GM23338 (cell line): ENCODE data around the gene IRF6. TPM values are rescaled to one million over a fixed set of nuclear protein-coding genes. Genes with fewer than 3 reads are reported as not detected.

Experiments
- ATAC-seq: fragments of 200-7000 bp; cut with Tn5 transposase; 3 replicates; pipeline ENCODE4 v1.9.1; 2020
- DNase-seq: peaks from one replicate; pipeline ENCODE4 v3.0.0-alpha.2; 2015; ENCODE audit warnings: low spot score
- H2AFZ ChIP-seq: fragments of 200-600 bp; sonication (generic); 2 replicates; pipeline ENCODE4 v1.8.0; 2016; ENCODE audit warnings: antibody characterized with exemption, mild to moderate bottlenecking, moderate library complexity
- H3F3A ChIP-seq: fragments of 200-600 bp; sonication (generic); replicated peaks from 2 replicates; pipeline ENCODE4 v1.8.0; 2017; ENCODE audit warnings: antibody characterized with exemption, mixed run types, low read depth
- H3K27ac ChIP-seq: fragments of 200-600 bp; sonication (generic); 2 replicates; pipeline ENCODE4 v1.6.1; 2016; ENCODE audit warnings: low read depth
- H3K27me3 ChIP-seq: fragments of 200-600 bp; sonication (generic); 2 replicates; pipeline ENCODE4 v1.8.0; 2016; ENCODE audit warnings: mild to moderate bottlenecking, mixed run types, moderate library complexity; ENCODE audit not compliant: insufficient read depth
- H3K36me3 ChIP-seq: fragments of 200-600 bp; sonication (generic); 2 replicates; pipeline ENCODE4 v1.8.0; 2016; ENCODE audit warnings: mild to moderate bottlenecking; ENCODE audit not compliant: insufficient read depth
- H3K4me1 ChIP-seq: fragments of 200-600 bp; sonication (generic); 2 replicates; pipeline ENCODE4 v1.8.0; 2016; ENCODE audit warnings: mild to moderate bottlenecking, moderate library complexity; ENCODE audit not compliant: insufficient read depth
- H3K4me2 ChIP-seq: fragments of 200-600 bp; sonication (generic); 2 replicates; pipeline ENCODE4 v1.7.1; 2017; ENCODE audit warnings: mixed run types
- H3K4me3 ChIP-seq: fragments of 200-600 bp; sonication (generic); 2 replicates; pipeline ENCODE4 v1.6.1; 2016; ENCODE audit warnings: mixed run types
- H3K79me2 ChIP-seq: fragments of 200-600 bp; sonication (generic); replicated peaks from 2 replicates; pipeline ENCODE4 v1.8.0; 2017; ENCODE audit warnings: mild to moderate bottlenecking; ENCODE audit not compliant: insufficient read depth
- H3K9me2 ChIP-seq: fragments of 200-600 bp; sonication (generic); 2 replicates; pipeline ENCODE4 v1.8.0; 2017; ENCODE audit not compliant: insufficient read depth
- H4K20me1 ChIP-seq: fragments of 200-600 bp; sonication (generic); replicated peaks from 2 replicates; pipeline ENCODE4 v1.8.0; 2017; ENCODE audit warnings: mild to moderate bottlenecking; ENCODE audit not compliant: insufficient read depth
- H3K27ac Mint-ChIP-seq: 2 replicates; pipeline ENCODE4 v1.8.0; 2020; ENCODE audit warnings: inconsistent platforms, mild to moderate bottlenecking, moderate library complexity, mixed read lengths
- H3K27me3 Mint-ChIP-seq: 3 replicates; pipeline ENCODE4 v1.8.0; 2022; ENCODE audit warnings: low read depth, mild to moderate bottlenecking, moderate library complexity, mixed read lengths, inconsistent platforms; ENCODE audit not compliant: insufficient read depth, poor library complexity
- H3K36me3 Mint-ChIP-seq: 3 replicates; pipeline ENCODE4 v1.8.0; 2021; ENCODE audit warnings: low read depth, mild to moderate bottlenecking, inconsistent platforms, moderate library complexity, mixed read lengths
- H3K4me1 Mint-ChIP-seq: 3 replicates; pipeline ENCODE4 v1.8.0; 2020; ENCODE audit warnings: mild to moderate bottlenecking, inconsistent platforms, mixed read lengths
- H3K4me3 Mint-ChIP-seq: 3 replicates; pipeline ENCODE4 v1.8.0; 2021; ENCODE audit warnings: moderate library complexity, mild to moderate bottlenecking, inconsistent platforms, mixed read lengths
- H3K9me3 Mint-ChIP-seq: 3 replicates; pipeline ENCODE4 v1.8.0; 2020; ENCODE audit warnings: moderate library complexity, mild to moderate bottlenecking, inconsistent platforms, mixed read lengths
- NANOG ChIP-seq: IDR thresholded peaks from 2 replicates; pipeline ENCODE4 v1.6.1; 2016; ENCODE audit warnings: antibody characterized with exemption, borderline replicate concordance
- POLR2AphosphoS5 ChIP-seq: IDR thresholded peaks from 2 replicates; pipeline ENCODE4 v1.6.1; 2016; ENCODE audit warnings: antibody characterized with exemption, low read depth
- REST ChIP-seq: IDR thresholded peaks from one replicate; pipeline ENCODE4 v1.6.1; 2018; ENCODE audit warnings: antibody characterized with exemption; ENCODE audit not compliant: unreplicated experiment
- STAT1 ChIP-seq: IDR thresholded peaks from one replicate; pipeline ENCODE4 v1.6.1; 2016; ENCODE audit warnings: antibody characterized with exemption; ENCODE audit not compliant: unreplicated experiment
- ZNF114 ChIP-seq: fragments of 250-450 bp; sonication (Bioruptor Pico); IDR thresholded peaks from 2 replicates; pipeline ENCODE4 v1.5.0; 2020; ENCODE audit warnings: mild to moderate bottlenecking, moderate library complexity
- polyA plus RNA-seq: library from polyadenylated mRNA; unstranded; fragments of >200 nt; fragmentation: Nextera tagmentation; extraction: Ambion mirVana; gene quantifications from 2 replicates; pipeline ENCODE4 v1.2.1, GENCODE V29; 2016
- total RNA-seq: library from RNA; depleted of rRNA; stranded (reverse); fragments of >200 nt; shearing (Covaris generic); gene quantifications from 2 replicates; pipeline ENCODE4 v1.2.3, GENCODE V29; 2014
- TF ChIP-seq, protein P1 (sequence below), 2 experiments: fragments of 200-600 bp in 1 of 2; sonication (generic) in 1 of 2; conservative IDR thresholded peaks; 2 replicates each; pipeline versions ENCODE4 v1.5.1 to v1.6.1; 2016 to 2017; ENCODE audit warnings: antibody characterized with exemption in 2 of 2, low read depth in 2 of 2, mild to moderate bottlenecking in 2 of 2, moderate library complexity in 1 of 2

Gene IRF6
- total and polyA plus RNA-seq, 2 experiments from 2014 or later, result 4.6 to 11.7 TPM

DNA sequence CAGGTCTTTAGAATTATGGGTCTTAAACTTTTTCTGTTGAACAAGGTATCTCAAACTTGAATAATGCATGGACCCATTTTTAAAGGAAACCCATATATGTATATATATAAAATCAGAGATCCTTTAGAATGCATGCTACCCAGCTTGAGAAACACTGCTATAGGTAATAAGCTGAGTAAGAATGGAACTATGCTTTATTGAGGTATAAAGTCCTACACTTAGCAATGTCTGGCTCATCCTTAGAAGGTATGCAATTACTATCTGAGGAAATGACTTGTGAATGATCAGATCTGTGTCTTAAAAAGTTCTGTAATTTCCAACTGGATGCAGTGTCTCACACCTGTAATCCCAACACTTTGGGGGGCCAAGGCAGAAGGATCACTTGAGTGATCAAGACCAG is 38.8 kb downstream of the IRF6 start:
- no peaks in the 10 kb centered on the region for H3K27me3 ChIP-seq
- no peak for TF ChIP-seq NANOG
- H3K27me3 Mint-ChIP-seq, result peaks cover 2% of the 10 kb centered on the region
- H3K4me3 ChIP-seq, result no peak overlapping the region
- H3K4me1 ChIP-seq, result peaks cover 8% of the 10 kb centered on the region; the same call in 1 of the 2 replicates
- no peak overlapping the region for H3K4me3 Mint-ChIP-seq
- no peak overlapping the region for H2AFZ ChIP-seq
- H3F3A ChIP-seq, result no peaks in the 10 kb centered on the region
- DNase-seq (no peak), ATAC-seq (no peak)
- no peak overlapping the region for H3K27ac Mint-ChIP-seq
- no peaks in the 10 kb centered on the region for H3K36me3 ChIP-seq
- no peak overlapping the region for H3K4me2 ChIP-seq
- H3K79me2 ChIP-seq, result no peaks in the 10 kb centered on the region
- no peaks in the 10 kb centered on the region for H4K20me1 ChIP-seq
- H3K9me2 ChIP-seq, result peaks cover 4% of the 10 kb centered on the region; the same call in 1 of the 2 replicates
- no peak overlapping the region for H3K27ac ChIP-seq
- peaks cover 9% of the 10 kb centered on the region for H3K4me1 Mint-ChIP-seq
- no peaks in the 10 kb centered on the region for H3K9me3 Mint-ChIP-seq
- H3K36me3 Mint-ChIP-seq, result no peaks in the 10 kb centered on the region

DNA sequence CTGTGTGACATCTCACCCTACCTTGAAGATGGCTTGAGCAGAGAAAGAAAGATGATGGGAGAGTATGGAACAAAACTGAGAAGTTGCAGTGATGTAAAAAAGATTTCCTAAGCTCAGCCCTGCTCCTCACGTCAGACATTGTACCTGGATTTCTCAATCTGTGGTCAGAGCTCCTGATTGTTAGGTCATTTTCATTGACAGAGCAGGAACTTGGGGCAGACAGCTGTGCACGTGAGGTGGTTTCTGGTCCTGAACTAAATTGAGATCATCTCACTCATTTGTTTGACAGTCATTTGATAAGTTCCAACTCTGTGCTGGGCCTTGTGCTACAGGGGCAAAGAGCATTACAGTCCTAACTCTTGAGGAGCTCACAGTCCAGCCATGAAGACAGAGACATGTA is 39.9 kb downstream of the IRF6 start:
- ATAC-seq (no peak), DNase-seq (no peak)
- Mint-ChIP-seq H3K4me1 (peaks cover 9% of the 10 kb centered on the region), H3K27ac (no peak overlapping the region), H3K27me3 (peaks cover 2% of the 10 kb centered on the region), H3K9me3 (no peaks in the 10 kb centered on the region), H3K4me3 (no peak overlapping the region), H3K36me3 (no peaks in the 10 kb centered on the region)
- Histone ChIP-seq H3K4me2 (no peak overlapping the region), H2AFZ (no peak overlapping the region), H3K36me3 (no peaks in the 10 kb centered on the region), H3K9me2 (peaks cover 4% of the 10 kb centered on the region; the same call in 1 of the 2 replicates), H4K20me1 (no peaks in the 10 kb centered on the region), H3F3A (no peaks in the 10 kb centered on the region), H3K4me1 (peaks cover 8% of the 10 kb centered on the region; the same call in 1 of the 2 replicates), H3K27me3 (no peaks in the 10 kb centered on the region), H3K27ac (no peak overlapping the region), H3K4me3 (no peak overlapping the region), H3K79me2 (no peaks in the 10 kb centered on the region)
- TF ChIP-seq STAT1 (no peak), ZNF114 (no peak), REST (no peak), POLR2AphosphoS5 (no peak)
- TF ChIP-seq, protein P1, sequence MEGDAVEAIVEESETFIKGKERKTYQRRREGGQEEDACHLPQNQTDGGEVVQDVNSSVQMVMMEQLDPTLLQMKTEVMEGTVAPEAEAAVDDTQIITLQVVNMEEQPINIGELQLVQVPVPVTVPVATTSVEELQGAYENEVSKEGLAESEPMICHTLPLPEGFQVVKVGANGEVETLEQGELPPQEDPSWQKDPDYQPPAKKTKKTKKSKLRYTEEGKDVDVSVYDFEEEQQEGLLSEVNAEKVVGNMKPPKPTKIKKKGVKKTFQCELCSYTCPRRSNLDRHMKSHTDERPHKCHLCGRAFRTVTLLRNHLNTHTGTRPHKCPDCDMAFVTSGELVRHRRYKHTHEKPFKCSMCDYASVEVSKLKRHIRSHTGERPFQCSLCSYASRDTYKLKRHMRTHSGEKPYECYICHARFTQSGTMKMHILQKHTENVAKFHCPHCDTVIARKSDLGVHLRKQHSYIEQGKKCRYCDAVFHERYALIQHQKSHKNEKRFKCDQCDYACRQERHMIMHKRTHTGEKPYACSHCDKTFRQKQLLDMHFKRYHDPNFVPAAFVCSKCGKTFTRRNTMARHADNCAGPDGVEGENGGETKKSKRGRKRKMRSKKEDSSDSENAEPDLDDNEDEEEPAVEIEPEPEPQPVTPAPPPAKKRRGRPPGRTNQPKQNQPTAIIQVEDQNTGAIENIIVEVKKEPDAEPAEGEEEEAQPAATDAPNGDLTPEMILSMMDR (conservative IDR thresholded peaks at IDR 0.05; ENCODE audit: low read depth in 2 of 2), result no peak
